NB4 (cell line): ENCODE data around the gene STAT1.

ENCODE experiments used
- CTCF ChIP-seq: IDR thresholded peaks from one replicate; pipeline ENCODE4 v1.5.1; 2012; ENCODE audit warnings: low read depth, low read length
- MAX ChIP-seq: IDR thresholded peaks from 2 replicates; pipeline ENCODE4 v1.6.1; 2011; ENCODE audit warnings: low read depth, low read length
- POLR2A ChIP-seq: IDR thresholded peaks from 2 replicates; pipeline ENCODE4 v1.6.1; 2011; ENCODE audit warnings: mild to moderate bottlenecking; ENCODE audit not compliant: insufficient read length; ENCODE audit errors: extremely low read depth

- TF ChIP-seq POLR2A = no peak
- no peak for TF ChIP-seq CTCF
- TF ChIP-seq MAX = no peak
These were observed 50.9 kb downstream of the STAT1 start for GRCh38 chr2:190963088-190963487.
